Measurements from ENCODE around the gene ADGRL3.

Gene ADGRL3

GRCh38 chr4:62037571-62037970, 837.4 kb downstream of the ADGRL3 start:
- no peak for FAIRE-seq

DNA sequence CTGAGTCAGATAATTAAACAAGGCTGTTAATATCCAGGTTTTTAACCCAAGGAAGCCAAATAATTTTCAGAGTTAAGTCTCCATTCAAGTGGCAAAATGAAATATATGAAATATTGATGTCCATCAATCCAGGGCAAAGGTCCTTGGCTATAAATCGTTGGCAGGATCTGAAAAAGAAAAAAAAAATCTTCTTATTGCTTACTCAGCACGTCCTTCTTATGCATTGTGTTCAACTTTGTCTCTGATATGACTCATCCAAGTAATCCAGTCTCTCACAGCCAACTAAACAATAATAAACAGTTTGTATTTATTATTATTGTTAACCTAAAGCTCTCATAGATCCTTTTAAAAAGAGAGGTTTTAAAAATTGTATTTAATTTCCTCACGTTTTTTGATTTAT, 851.2 kb downstream of the ADGRL3 start:
- FAIRE-seq = no peak

DNA sequence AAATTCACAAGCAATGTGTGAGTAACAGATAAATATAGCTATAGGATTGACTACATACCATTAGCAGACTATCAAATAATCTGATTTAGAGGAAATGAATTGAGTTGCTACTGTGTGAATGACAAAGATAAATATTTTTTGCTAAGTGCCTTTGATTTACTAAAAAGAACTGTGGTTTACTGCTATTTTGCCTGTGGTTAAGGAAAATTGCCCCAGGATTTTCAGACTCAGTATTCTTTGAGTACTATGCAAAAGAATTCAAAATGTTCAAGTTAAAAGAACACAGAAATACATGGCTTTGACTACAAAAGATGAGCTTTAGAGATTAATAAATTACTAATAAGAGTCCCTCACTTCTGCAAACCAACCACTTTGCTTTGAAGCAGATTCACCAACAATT, 853.8 kb downstream of the ADGRL3 start:
- FAIRE-seq = no peak

DNA sequence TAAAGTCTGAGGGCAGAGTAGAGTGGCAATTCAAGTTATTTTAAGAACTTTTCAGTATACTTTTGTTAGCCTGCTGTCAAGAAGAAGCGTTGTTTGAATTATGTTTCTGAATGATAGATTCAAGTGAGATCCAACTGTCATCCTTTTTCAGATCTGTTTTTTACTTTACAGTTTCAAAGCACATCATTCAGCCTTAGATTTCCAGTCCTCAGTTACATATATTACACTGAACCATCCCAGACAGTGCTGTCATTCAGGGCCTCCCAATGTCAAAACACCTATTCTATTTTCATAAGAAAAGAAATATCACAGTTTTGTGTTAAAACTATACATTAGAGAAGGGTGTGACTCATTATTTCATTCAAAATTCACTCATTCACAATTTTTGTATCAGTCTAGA, 856.9 kb downstream of the ADGRL3 start:
- no peak for FAIRE-seq

DNA sequence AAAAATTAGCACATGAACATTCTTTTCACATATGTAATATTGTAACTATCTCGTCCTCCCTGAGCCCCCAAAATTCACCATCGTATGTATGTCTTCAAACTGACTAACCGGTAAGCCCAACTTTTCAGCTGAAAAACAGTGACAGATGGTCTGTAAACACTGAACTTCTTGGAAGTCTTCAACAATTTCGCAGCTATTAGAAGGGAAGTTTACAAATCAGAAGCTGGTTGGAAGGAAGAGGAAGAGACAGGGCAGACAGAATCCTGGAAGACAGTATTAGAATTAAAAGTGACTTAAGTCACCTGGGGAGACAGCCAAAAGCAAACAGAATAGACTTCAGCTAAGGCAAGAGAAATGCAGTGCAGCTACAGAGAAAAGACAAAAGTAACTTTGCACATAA, 858.4 kb downstream of the ADGRL3 start:
- no peak for FAIRE-seq

DNA sequence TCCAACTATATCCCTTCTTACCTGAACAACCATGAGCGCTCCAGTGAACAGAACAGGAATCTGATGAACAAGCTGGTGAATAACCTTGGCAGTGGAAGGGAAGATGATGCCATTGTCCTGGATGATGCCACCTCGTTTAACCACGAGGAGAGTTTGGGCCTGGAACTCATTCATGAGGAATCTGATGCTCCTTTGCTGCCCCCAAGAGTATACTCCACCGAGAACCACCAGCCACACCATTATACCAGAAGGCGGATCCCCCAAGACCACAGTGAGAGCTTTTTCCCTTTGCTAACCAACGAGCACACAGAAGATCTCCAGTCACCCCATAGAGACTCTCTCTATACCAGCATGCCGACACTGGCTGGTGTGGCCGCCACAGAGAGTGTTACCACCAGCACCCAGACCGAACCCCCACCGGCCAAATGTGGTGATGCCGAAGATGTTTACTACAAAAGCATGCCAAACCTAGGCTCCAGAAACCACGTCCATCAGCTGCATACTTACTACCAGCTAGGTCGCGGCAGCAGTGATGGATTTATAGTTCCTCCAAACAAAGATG, 870.2 kb downstream of the ADGRL3 start:
- FAIRE-seq = no peak

GRCh38 chr4:62075089-62075488, 875.0 kb downstream of the ADGRL3 start:
- no peak for FAIRE-seq

GRCh38 chr4:62075521-62075920, 875.4 kb downstream of the ADGRL3 start:
- FAIRE-seq = no peak

DNA sequence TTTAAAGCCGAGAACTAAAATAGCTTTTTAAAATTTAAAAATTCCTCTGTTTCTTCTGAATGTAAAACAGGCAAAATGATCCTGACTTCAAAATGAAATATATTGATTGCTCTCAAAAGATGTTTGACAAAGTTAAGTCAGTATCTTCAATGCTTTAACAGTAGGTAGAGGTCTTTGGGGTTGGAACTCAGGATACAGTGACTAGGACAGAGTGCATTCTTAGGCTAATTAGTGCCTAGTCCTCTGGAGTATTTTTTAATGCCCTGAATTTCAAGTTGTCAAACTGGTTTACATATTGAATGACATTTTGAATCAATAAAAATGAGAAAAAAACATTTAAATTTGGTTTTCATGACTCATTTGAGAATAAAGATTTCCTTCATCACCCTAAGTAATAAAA, 877.3 kb downstream of the ADGRL3 start:
- no peak for FAIRE-seq

DNA sequence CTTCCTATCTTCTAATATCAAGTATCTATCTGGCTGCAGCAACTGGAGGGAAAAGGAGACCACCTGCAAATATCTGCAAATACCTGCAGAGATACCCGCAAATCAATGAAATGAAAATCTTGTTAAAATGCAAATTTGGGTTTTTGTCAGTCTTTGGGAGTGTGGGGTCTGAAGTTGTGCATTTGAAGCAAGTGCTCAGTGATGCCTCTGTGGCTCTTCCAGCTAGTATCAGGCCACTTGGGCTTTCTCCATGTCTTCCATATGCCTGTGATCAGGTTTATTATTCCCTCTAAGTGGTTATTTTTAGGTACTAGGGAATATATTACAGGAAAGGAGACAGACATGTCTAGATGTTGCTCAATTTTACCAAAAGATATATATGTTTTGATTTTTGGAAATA, 880.3 kb downstream of the ADGRL3 start:
- no peak for FAIRE-seq

DNA sequence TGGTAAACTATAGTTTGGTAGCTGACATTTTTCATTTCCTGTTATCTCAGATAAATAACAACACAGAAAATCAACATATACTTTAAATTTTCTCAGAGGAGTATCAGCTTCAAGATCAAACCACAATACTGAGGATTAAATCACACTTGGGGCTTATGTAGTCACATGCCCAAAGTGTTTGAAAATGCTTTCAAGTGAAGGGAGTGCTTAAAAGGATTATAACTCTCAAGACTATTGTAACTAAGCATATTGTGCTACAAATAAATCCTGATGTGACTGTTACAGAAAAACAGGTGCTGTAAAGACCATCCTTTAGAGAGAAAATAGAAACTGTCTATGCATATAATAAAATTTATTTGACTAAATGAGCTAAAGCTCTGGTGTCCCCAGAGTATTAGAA, 887.6 kb downstream of the ADGRL3 start:
- FAIRE-seq = no peak

GRCh38 chr4:62093735-62094134, 893.6 kb downstream of the ADGRL3 start:
- no peak for FAIRE-seq

DNA sequence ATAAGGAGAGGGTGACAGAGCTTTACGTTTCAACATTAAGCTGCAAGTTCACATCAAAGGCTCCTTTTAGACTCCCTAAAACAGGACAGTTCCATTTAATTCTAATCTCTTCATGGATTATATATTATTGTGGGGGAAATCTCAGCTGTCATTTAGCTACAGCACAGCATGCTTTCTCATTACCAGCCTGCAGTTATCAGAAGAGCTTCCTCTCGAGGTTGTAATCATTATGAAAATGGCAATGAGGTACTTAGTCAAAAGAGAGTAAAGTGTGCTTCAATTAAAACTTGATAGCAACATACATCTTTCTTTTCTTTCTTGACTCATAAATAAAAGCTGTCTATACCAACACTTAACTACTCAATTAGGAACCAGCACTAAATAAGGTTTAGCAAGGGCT, 896.8 kb downstream of the ADGRL3 start:
- FAIRE-seq = no peak

DNA sequence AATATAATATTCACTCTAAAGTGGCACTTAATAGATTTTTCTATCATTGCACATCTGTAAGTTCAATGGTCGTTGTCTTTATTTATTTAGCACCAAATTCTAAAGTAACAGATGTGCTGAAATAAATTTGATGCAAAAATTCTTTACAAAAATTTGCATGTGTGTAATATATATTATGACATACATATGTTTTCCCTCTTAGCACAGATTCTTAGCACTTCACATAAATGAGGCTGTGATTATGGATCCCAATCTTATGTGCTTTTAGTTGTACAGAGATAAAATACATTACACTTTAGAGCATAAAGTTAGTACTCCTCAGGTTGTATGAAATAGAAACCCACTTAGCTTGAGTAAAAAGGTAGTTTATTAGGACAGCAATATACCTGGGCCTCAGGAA, 915.1 kb downstream of the ADGRL3 start:
- FAIRE-seq = no peak

GRCh38 chr4:62117886-62118285, 917.8 kb downstream of the ADGRL3 start:
- no peak for FAIRE-seq

DNA sequence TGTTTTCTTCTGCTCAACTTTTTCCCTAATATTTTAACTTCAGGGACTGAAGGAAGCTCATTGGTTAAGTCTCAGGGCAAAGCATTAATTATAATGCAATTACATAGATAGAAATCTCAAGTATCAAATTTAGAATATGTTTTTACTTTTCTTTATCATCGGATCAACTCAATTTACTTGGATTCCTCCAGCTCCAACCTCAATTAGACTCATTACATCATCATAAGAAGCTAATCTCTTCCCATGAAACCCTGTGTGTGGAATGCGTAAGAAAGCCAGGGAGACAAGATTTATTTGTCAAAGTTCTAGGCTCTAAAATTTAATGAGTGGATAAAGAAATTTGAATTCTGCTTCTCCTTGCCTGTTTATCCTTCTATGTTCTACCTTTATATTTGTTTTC, 918.4 kb downstream of the ADGRL3 start:
- no peak for FAIRE-seq

DNA sequence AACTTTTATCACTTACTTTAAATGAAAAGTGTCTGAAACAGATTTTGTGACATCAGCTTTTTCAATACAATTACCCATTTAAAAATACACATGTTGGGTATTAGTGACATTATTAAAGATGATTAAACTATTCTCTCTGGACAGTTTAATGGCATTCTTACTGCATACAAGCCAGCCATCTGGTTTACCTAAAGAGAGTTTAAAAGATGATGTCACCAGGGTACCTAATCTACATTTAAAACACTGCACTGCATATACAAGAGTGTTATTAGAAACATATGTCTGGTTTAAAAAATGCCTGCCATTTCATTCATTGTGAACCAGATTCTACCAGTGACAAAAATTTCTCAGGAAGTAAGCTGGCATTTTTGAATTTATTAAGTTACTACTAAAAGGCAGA, 919.1 kb downstream of the ADGRL3 start:
- FAIRE-seq = no peak

DNA sequence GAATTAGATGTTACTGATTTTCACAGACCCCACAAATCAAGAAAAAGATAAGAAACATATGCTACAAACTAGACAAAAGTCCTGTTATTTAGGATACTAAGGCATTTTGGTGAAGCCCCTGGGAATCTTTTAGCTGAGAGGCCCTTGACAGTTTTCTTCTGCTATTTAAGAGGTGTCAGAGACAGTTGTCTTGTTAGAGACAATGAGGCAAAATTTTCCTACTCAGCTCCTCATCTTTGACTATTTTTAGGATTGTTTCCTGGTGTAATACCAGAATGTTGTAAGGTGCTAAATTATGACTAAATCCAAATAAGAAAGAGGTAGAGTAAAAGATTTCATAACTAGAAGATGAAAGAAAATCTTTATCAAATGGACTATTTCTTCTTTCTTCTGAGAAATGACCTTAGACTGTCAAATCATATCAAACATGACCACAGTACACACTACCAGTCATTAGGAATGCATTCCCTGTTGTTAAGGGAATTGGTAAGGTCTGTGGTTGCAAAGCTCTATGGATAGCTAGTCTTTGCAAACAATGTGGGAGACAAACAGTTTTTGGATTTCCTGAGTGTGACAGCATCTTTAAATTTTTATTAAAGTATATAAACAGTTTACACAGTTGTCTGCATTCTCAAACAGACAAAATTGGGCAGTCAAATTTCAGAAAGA, 926.1 kb downstream of the ADGRL3 start:
- FAIRE-seq = no peak

Measured in G401.6 (cell line).